GM23338 (cell line): ENCODE results near the gene SUGCT. TPM values are rescaled to one million over a fixed set of nuclear protein-coding genes. Genes with fewer than 3 reads are reported as not detected.

Source experiments
- ATAC-seq: fragments of 200-7000 bp; cut with Tn5 transposase; 3 replicates; pipeline ENCODE4 v1.9.1; 2020
- DNase-seq: peaks from one replicate; pipeline ENCODE4 v3.0.0-alpha.2; 2015; ENCODE audit warnings: low spot score
- H2AFZ ChIP-seq: fragments of 200-600 bp; sonication (generic); 2 replicates; pipeline ENCODE4 v1.8.0; 2016; ENCODE audit warnings: antibody characterized with exemption, mild to moderate bottlenecking, moderate library complexity
- H3F3A ChIP-seq: fragments of 200-600 bp; sonication (generic); replicated peaks from 2 replicates; pipeline ENCODE4 v1.8.0; 2017; ENCODE audit warnings: antibody characterized with exemption, mixed run types, low read depth
- H3K27ac ChIP-seq: fragments of 200-600 bp; sonication (generic); 2 replicates; pipeline ENCODE4 v1.6.1; 2016; ENCODE audit warnings: low read depth
- H3K27me3 ChIP-seq: fragments of 200-600 bp; sonication (generic); 2 replicates; pipeline ENCODE4 v1.8.0; 2016; ENCODE audit warnings: mild to moderate bottlenecking, mixed run types, moderate library complexity; ENCODE audit not compliant: insufficient read depth
- H3K36me3 ChIP-seq: fragments of 200-600 bp; sonication (generic); 2 replicates; pipeline ENCODE4 v1.8.0; 2016; ENCODE audit warnings: mild to moderate bottlenecking; ENCODE audit not compliant: insufficient read depth
- H3K4me1 ChIP-seq: fragments of 200-600 bp; sonication (generic); 2 replicates; pipeline ENCODE4 v1.8.0; 2016; ENCODE audit warnings: mild to moderate bottlenecking, moderate library complexity; ENCODE audit not compliant: insufficient read depth
- H3K4me2 ChIP-seq: fragments of 200-600 bp; sonication (generic); 2 replicates; pipeline ENCODE4 v1.7.1; 2017; ENCODE audit warnings: mixed run types
- H3K4me3 ChIP-seq: fragments of 200-600 bp; sonication (generic); 2 replicates; pipeline ENCODE4 v1.6.1; 2016; ENCODE audit warnings: mixed run types
- H3K79me2 ChIP-seq: fragments of 200-600 bp; sonication (generic); replicated peaks from 2 replicates; pipeline ENCODE4 v1.8.0; 2017; ENCODE audit warnings: mild to moderate bottlenecking; ENCODE audit not compliant: insufficient read depth
- H3K9me2 ChIP-seq: fragments of 200-600 bp; sonication (generic); 2 replicates; pipeline ENCODE4 v1.8.0; 2017; ENCODE audit not compliant: insufficient read depth
- H4K20me1 ChIP-seq: fragments of 200-600 bp; sonication (generic); replicated peaks from 2 replicates; pipeline ENCODE4 v1.8.0; 2017; ENCODE audit warnings: mild to moderate bottlenecking; ENCODE audit not compliant: insufficient read depth
- H3K27ac Mint-ChIP-seq: 2 replicates; pipeline ENCODE4 v1.8.0; 2020; ENCODE audit warnings: inconsistent platforms, mild to moderate bottlenecking, moderate library complexity, mixed read lengths
- H3K27me3 Mint-ChIP-seq: 3 replicates; pipeline ENCODE4 v1.8.0; 2022; ENCODE audit warnings: low read depth, mild to moderate bottlenecking, moderate library complexity, mixed read lengths, inconsistent platforms; ENCODE audit not compliant: insufficient read depth, poor library complexity
- H3K36me3 Mint-ChIP-seq: 3 replicates; pipeline ENCODE4 v1.8.0; 2021; ENCODE audit warnings: low read depth, mild to moderate bottlenecking, inconsistent platforms, moderate library complexity, mixed read lengths
- H3K4me1 Mint-ChIP-seq: 3 replicates; pipeline ENCODE4 v1.8.0; 2020; ENCODE audit warnings: mild to moderate bottlenecking, inconsistent platforms, mixed read lengths
- H3K4me3 Mint-ChIP-seq: 3 replicates; pipeline ENCODE4 v1.8.0; 2021; ENCODE audit warnings: moderate library complexity, mild to moderate bottlenecking, inconsistent platforms, mixed read lengths
- H3K9me3 Mint-ChIP-seq: 3 replicates; pipeline ENCODE4 v1.8.0; 2020; ENCODE audit warnings: moderate library complexity, mild to moderate bottlenecking, inconsistent platforms, mixed read lengths
- CREB1 ChIP-seq: fragments of 250-450 bp; sonication (Bioruptor Pico); IDR thresholded peaks from 2 replicates; pipeline ENCODE4 v1.5.0; 2020; ENCODE audit warnings: low read depth, mild to moderate bottlenecking, moderate library complexity
- EZH2 ChIP-seq: fragments of 200-600 bp; sonication (generic); IDR thresholded peaks from one replicate; pipeline ENCODE4 v1.8.0; 2017; ENCODE audit warnings: antibody characterized with exemption, mild to moderate bottlenecking, low read depth; ENCODE audit not compliant: unreplicated experiment
- EZH2phosphoT487 ChIP-seq: fragments of 200-600 bp; sonication (generic); IDR thresholded peaks from one replicate; pipeline ENCODE4 v1.8.1; 2018; ENCODE audit warnings: antibody characterized with exemption; ENCODE audit not compliant: unreplicated experiment
- JUNB ChIP-seq: IDR thresholded peaks from one replicate; pipeline ENCODE4 v1.6.1; 2016; ENCODE audit warnings: antibody characterized with exemption; ENCODE audit not compliant: unreplicated experiment
- NANOG ChIP-seq: IDR thresholded peaks from 2 replicates; pipeline ENCODE4 v1.6.1; 2016; ENCODE audit warnings: antibody characterized with exemption, borderline replicate concordance
- POLR2AphosphoS5 ChIP-seq: IDR thresholded peaks from 2 replicates; pipeline ENCODE4 v1.6.1; 2016; ENCODE audit warnings: antibody characterized with exemption, low read depth
- polyA plus RNA-seq: library from polyadenylated mRNA; unstranded; fragments of >200 nt; fragmentation: Nextera tagmentation; extraction: Ambion mirVana; gene quantifications from 2 replicates; pipeline ENCODE4 v1.2.1, GENCODE V29; 2016
- total RNA-seq: library from RNA; depleted of rRNA; stranded (reverse); fragments of >200 nt; shearing (Covaris generic); gene quantifications from 2 replicates; pipeline ENCODE4 v1.2.3, GENCODE V29; 2014
- TF ChIP-seq, protein P1 (sequence below): fragments of 250-450 bp; sonication (Bioruptor Pico); IDR thresholded peaks from 2 replicates; pipeline ENCODE4 v1.5.0; 2020; ENCODE audit warnings: mild to moderate bottlenecking, moderate library complexity
- TF ChIP-seq, protein P2 (sequence below), 2 experiments: fragments of 200-600 bp in 1 of 2; sonication (generic) in 1 of 2; conservative IDR thresholded peaks; 2 replicates each; pipeline versions ENCODE4 v1.5.1 to v1.6.1; 2016 to 2017; ENCODE audit warnings: antibody characterized with exemption in 2 of 2, low read depth in 2 of 2, mild to moderate bottlenecking in 2 of 2, moderate library complexity in 1 of 2
- TF ChIP-seq, protein P3 (sequence below): IDR thresholded peaks from 2 replicates; pipeline ENCODE4 v1.6.1; 2016; ENCODE audit warnings: antibody characterized with exemption

The SUGCT gene
- total and polyA plus RNA-seq, 2 experiments from 2014 or later = 4.2 to 5.6 TPM

DNA sequence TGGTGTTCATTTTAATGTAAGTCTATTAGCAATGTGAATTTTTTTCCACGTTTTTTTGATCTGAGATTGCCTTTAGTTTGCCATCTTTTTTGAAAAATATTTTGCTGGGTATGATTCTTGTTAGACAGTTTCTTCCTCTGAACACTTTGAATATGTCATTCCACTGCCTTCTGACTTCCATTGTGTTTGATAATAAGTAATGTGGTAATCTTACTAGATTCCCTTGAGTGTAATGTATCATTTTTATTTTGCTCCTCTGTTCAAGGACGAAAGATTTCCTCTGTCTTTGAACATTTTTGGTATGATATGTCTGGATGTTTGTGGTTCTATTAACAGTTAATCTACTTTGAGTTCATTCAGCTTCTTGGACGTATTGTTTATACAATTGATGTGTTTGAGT lies 371.4 kb downstream of the SUGCT start (continued):
- TF ChIP-seq, protein P1, sequence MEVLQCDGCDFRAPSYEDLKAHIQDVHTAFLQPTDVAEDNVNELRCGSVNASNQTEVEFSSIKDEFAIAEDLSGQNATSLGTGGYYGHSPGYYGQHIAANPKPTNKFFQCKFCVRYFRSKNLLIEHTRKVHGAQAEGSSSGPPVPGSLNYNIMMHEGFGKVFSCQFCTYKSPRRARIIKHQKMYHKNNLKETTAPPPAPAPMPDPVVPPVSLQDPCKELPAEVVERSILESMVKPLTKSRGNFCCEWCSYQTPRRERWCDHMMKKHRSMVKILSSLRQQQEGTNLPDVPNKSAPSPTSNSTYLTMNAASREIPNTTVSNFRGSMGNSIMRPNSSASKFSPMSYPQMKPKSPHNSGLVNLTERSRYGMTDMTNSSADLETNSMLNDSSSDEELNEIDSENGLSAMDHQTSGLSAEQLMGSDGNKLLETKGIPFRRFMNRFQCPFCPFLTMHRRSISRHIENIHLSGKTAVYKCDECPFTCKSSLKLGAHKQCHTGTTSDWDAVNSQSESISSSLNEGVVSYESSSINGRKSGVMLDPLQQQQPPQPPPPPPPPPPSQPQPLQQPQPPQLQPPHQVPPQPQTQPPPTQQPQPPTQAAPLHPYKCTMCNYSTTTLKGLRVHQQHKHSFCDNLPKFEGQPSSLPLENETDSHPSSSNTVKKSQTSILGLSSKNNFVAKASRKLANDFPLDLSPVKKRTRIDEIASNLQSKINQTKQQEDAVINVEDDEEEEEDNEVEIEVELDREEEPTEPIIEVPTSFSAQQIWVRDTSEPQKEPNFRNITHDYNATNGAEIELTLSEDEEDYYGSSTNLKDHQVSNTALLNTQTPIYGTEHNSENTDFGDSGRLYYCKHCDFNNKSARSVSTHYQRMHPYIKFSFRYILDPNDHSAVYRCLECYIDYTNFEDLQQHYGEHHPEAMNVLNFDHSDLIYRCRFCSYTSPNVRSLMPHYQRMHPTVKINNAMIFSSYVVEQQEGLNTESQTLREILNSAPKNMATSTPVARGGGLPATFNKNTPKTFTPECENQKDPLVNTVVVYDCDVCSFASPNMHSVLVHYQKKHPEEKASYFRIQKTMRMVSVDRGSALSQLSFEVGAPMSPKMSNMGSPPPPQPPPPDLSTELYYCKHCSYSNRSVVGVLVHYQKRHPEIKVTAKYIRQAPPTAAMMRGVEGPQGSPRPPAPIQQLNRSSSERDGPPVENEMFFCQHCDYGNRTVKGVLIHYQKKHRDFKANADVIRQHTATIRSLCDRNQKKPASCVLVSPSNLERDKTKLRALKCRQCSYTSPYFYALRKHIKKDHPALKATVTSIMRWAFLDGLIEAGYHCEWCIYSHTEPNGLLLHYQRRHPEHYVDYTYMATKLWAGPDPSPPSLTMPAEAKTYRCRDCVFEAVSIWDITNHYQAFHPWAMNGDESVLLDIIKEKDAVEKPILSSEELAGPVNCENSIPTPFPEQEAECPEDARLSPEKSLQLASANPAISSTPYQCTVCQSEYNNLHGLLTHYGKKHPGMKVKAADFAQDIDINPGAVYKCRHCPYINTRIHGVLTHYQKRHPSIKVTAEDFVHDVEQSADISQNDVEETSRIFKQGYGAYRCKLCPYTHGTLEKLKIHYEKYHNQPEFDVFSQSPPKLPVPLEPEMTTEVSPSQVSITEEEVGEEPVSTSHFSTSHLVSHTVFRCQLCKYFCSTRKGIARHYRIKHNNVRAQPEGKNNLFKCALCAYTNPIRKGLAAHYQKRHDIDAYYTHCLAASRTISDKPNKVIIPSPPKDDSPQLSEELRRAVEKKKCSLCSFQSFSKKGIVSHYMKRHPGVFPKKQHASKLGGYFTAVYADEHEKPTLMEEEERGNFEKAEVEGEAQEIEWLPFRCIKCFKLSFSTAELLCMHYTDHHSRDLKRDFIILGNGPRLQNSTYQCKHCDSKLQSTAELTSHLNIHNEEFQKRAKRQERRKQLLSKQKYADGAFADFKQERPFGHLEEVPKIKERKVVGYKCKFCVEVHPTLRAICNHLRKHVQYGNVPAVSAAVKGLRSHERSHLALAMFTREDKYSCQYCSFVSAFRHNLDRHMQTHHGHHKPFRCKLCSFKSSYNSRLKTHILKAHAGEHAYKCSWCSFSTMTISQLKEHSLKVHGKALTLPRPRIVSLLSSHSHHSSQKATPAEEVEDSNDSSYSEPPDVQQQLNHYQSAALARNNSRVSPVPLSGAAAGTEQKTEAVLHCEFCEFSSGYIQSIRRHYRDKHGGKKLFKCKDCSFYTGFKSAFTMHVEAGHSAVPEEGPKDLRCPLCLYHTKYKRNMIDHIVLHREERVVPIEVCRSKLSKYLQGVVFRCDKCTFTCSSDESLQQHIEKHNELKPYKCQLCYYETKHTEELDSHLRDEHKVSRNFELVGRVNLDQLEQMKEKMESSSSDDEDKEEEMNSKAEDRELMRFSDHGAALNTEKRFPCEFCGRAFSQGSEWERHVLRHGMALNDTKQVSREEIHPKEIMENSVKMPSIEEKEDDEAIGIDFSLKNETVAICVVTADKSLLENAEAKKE (CRISPR knock-in tag) = no peak
- TF ChIP-seq EZH2 (no peak), POLR2AphosphoS5 (no peak), EZH2phosphoT487 (no peak), JUNB (no peak)
- TF ChIP-seq, protein P2, sequence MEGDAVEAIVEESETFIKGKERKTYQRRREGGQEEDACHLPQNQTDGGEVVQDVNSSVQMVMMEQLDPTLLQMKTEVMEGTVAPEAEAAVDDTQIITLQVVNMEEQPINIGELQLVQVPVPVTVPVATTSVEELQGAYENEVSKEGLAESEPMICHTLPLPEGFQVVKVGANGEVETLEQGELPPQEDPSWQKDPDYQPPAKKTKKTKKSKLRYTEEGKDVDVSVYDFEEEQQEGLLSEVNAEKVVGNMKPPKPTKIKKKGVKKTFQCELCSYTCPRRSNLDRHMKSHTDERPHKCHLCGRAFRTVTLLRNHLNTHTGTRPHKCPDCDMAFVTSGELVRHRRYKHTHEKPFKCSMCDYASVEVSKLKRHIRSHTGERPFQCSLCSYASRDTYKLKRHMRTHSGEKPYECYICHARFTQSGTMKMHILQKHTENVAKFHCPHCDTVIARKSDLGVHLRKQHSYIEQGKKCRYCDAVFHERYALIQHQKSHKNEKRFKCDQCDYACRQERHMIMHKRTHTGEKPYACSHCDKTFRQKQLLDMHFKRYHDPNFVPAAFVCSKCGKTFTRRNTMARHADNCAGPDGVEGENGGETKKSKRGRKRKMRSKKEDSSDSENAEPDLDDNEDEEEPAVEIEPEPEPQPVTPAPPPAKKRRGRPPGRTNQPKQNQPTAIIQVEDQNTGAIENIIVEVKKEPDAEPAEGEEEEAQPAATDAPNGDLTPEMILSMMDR (conservative IDR thresholded peaks at IDR 0.05; ENCODE audit: low read depth in 2 of 2) = no peak

DNA sequence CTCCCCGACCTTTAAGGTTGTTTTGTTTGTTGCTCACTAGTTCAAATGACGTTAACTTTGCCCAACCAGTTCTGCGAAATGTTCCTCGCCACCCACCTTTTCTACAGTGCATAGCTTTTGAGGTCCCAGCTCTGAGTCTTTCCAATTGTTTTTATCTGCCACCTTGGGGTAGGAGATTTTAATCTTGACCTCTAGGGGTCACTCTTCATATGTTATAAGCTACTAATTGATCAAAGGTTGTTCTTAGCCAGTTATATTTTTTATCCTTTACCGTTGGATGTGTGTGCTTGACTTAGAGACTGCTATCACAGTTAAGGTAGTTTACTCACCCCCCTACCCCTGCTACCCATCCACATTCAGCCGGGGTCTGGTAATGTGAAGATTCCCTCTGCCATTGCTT lies 372.4 kb downstream of the SUGCT start:
- no peak overlapping the region for H3K27ac Mint-ChIP-seq
- peak; percentile 67 for ATAC-seq
- H3K4me1 ChIP-seq = no peaks in the 10 kb centered on the region

More for the DNA sequence above, 372.4 kb downstream of the SUGCT start:
- Mint-ChIP-seq H3K36me3 (peaks cover 3% of the 10 kb centered on the region; the same call in 1 of the 3 replicates), H3K27me3 (no peaks in the 10 kb centered on the region), H3K4me3 (no peak overlapping the region), H3K9me3 (peaks cover 3% of the 10 kb centered on the region; the same call in 2 of the 3 replicates), H3K4me1 (no peaks in the 10 kb centered on the region; the same call in 2 of the 3 replicates)
- H3K27ac ChIP-seq = no peak overlapping the region
- H3F3A ChIP-seq = no peaks in the 10 kb centered on the region
- TF ChIP-seq NANOG (no peak), JUNB (no peak), CREB1 (CRISPR knock-in tag) (no peak)
- TF ChIP-seq, protein P3, sequence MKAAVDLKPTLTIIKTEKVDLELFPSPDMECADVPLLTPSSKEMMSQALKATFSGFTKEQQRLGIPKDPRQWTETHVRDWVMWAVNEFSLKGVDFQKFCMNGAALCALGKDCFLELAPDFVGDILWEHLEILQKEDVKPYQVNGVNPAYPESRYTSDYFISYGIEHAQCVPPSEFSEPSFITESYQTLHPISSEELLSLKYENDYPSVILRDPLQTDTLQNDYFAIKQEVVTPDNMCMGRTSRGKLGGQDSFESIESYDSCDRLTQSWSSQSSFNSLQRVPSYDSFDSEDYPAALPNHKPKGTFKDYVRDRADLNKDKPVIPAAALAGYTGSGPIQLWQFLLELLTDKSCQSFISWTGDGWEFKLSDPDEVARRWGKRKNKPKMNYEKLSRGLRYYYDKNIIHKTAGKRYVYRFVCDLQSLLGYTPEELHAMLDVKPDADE = no peak
- TF ChIP-seq, protein P2 (conservative IDR thresholded peaks at IDR 0.05; ENCODE audit: low read depth in 2 of 2) = peak; percentile 53 to 67
- no peak overlapping the region for H3K4me2 ChIP-seq
- no peaks in the 10 kb centered on the region for H4K20me1 ChIP-seq
- peak; percentile 80 for DNase-seq
- no peaks in the 10 kb centered on the region for H3K27me3 ChIP-seq
- H2AFZ ChIP-seq = no peak overlapping the region
- H3K79me2 ChIP-seq = no peaks in the 10 kb centered on the region
- no peaks in the 10 kb centered on the region for H3K36me3 ChIP-seq
- no peak overlapping the region for H3K4me3 ChIP-seq
- no peaks in the 10 kb centered on the region for H3K9me2 ChIP-seq
